Neural progenitor cell (in vitro differentiated cells): ENCODE results near the gene FHAD1. TPM values are rescaled to one million over a fixed set of nuclear protein-coding genes. Genes with fewer than 3 reads are reported as not detected.

Experiments
- DNase-seq: peaks from one replicate; pipeline ENCODE4 v3.0.0-alpha.2; 2016; ENCODE audit warnings: low spot score
- H2AFZ ChIP-seq: fragments of 200-600 bp; sonication (generic); replicated peaks from 2 replicates; pipeline ENCODE4 v1.6.1; 2016; ENCODE audit warnings: antibody characterized with exemption
- H3F3A ChIP-seq: fragments of 200-600 bp; sonication (generic); 2 replicates; pipeline ENCODE4 v1.6.1; 2016; ENCODE audit warnings: antibody characterized with exemption, low read depth
- H3K27ac ChIP-seq: fragments of 200-600 bp; sonication (generic); 2 replicates; pipeline ENCODE4 v1.5.1; 2016; ENCODE audit warnings: mild to moderate bottlenecking
- H3K27me3 ChIP-seq: fragments of 200-600 bp; sonication (generic); 2 replicates; pipeline ENCODE4 v1.6.1; 2016; ENCODE audit warnings: mild to moderate bottlenecking, moderate library complexity
- H3K36me3 ChIP-seq: fragments of 200-600 bp; sonication (generic); 2 replicates; pipeline ENCODE4 v1.5.1; 2016
- H3K4me1 ChIP-seq: fragments of 200-600 bp; sonication (generic); 2 replicates; pipeline ENCODE4 v1.6.1; 2016; ENCODE audit warnings: mixed run types
- H3K4me2 ChIP-seq: fragments of 200-600 bp; sonication (generic); 2 replicates; pipeline ENCODE4 v1.6.1; 2016
- H3K4me3 ChIP-seq: fragments of 200-600 bp; sonication (generic); 2 replicates; pipeline ENCODE4 v1.5.1; 2016
- H3K79me2 ChIP-seq: fragments of 200-600 bp; sonication (generic); 2 replicates; pipeline ENCODE4 v1.6.1; 2016; ENCODE audit warnings: low read depth
- H3K9ac ChIP-seq: fragments of 200-600 bp; sonication (generic); 2 replicates; pipeline ENCODE4 v1.6.1; 2016
- H3K9me3 ChIP-seq: fragments of 200-600 bp; sonication (generic); 2 replicates; pipeline ENCODE4 v1.5.1; 2016; ENCODE audit warnings: low read depth
- H4K20me1 ChIP-seq: fragments of 200-600 bp; sonication (generic); 2 replicates; pipeline ENCODE4 v1.6.1; 2016; ENCODE audit warnings: low read depth
- H3K27ac Mint-ChIP-seq: 3 replicates; pipeline ENCODE4 v1.8.0; 2021; ENCODE audit warnings: mixed read lengths
- H3K27me3 Mint-ChIP-seq: 2 replicates; pipeline ENCODE4 v1.8.0; 2022; ENCODE audit warnings: low read depth, mild to moderate bottlenecking, inconsistent platforms, moderate library complexity, mixed read lengths; ENCODE audit not compliant: insufficient read depth
- H3K36me3 Mint-ChIP-seq: 3 replicates; pipeline ENCODE4 v1.8.0; 2021; ENCODE audit warnings: mixed read lengths
- H3K4me1 Mint-ChIP-seq: 3 replicates; pipeline ENCODE4 v1.8.0; 2021; ENCODE audit warnings: mixed read lengths
- H3K4me3 Mint-ChIP-seq: 3 replicates; pipeline ENCODE4 v1.8.0; 2021; ENCODE audit warnings: mild to moderate bottlenecking, moderate library complexity, mixed read lengths
- H3K9me3 Mint-ChIP-seq: 3 replicates; pipeline ENCODE4 v1.8.0; 2020; ENCODE audit warnings: mixed read lengths
- EZH2 ChIP-seq: fragments of 200-600 bp; sonication (generic); IDR thresholded peaks from 2 replicates; pipeline ENCODE4 v1.6.1; 2017; ENCODE audit warnings: antibody characterized with exemption, mild to moderate bottlenecking, moderate library complexity
- EZH2phosphoT487 ChIP-seq: fragments of 200-600 bp; sonication (generic); IDR thresholded peaks from 2 replicates; pipeline ENCODE4 v1.6.1; 2017; ENCODE audit warnings: antibody characterized with exemption
- total RNA-seq: library from RNA; depleted of rRNA; stranded (reverse); fragments of >200 nt; gene quantifications from 2 replicates; pipeline ENCODE4 v1.2.3, GENCODE V29; 2015; ENCODE audit warnings: low replicate concordance
- TF ChIP-seq, protein P1 (sequence below): fragments of 200-600 bp; sonication (generic); IDR thresholded peaks from 2 replicates; pipeline ENCODE4 v1.5.1; 2017; ENCODE audit warnings: antibody characterized with exemption, mild to moderate bottlenecking

FHAD1 gene
- total RNA-seq, 1 donor from 2014 or later, result 9.1 TPM

DNA sequence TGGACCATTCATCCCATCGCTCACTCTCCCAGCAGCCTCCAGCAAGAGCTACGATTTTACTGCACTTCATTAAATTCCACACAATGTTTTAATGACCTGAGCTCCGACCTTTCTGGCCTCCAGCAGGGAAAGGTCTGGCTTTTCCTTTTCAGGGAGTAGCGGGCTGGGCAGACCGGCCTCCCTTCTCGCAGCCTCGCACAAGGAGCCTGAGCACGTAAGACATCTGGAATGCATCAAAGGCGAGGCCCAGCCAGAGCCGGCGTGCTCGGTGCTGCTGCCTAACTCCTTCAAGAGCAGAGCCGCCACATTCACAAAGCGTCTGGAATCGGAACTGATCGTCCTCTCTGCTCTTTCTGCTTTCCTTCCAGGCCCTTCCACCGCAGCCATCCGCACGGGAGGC, 32.5 kb upstream of the FHAD1 start:
- peaks cover 46% of the 10 kb centered on the region for H3K4me1 Mint-ChIP-seq
- H3K4me2 ChIP-seq, result peak overlapping the region; percentile 59
- no peaks in the 10 kb centered on the region for H3K79me2 ChIP-seq
- H3K9me3 Mint-ChIP-seq, result peaks cover 24% of the 10 kb centered on the region
- H3F3A ChIP-seq, result peaks cover 34% of the 10 kb centered on the region
- peak overlapping the region; percentile 27 for H2AFZ ChIP-seq
- peaks cover 36% of the 10 kb centered on the region for H3K4me1 ChIP-seq
- H3K36me3 ChIP-seq, result no peaks in the 10 kb centered on the region
- no peak for TF ChIP-seq EZH2
- TF ChIP-seq, protein P1, sequence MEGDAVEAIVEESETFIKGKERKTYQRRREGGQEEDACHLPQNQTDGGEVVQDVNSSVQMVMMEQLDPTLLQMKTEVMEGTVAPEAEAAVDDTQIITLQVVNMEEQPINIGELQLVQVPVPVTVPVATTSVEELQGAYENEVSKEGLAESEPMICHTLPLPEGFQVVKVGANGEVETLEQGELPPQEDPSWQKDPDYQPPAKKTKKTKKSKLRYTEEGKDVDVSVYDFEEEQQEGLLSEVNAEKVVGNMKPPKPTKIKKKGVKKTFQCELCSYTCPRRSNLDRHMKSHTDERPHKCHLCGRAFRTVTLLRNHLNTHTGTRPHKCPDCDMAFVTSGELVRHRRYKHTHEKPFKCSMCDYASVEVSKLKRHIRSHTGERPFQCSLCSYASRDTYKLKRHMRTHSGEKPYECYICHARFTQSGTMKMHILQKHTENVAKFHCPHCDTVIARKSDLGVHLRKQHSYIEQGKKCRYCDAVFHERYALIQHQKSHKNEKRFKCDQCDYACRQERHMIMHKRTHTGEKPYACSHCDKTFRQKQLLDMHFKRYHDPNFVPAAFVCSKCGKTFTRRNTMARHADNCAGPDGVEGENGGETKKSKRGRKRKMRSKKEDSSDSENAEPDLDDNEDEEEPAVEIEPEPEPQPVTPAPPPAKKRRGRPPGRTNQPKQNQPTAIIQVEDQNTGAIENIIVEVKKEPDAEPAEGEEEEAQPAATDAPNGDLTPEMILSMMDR, result no peak
- no peak for TF ChIP-seq EZH2phosphoT487
- H3K4me3 Mint-ChIP-seq, result peak overlapping the region; percentile 63
- H3K4me3 ChIP-seq, result no peak overlapping the region
- H3K9me3 ChIP-seq, result peaks cover 6% of the 10 kb centered on the region
- H3K27me3 Mint-ChIP-seq, result peaks cover 5% of the 10 kb centered on the region
- H3K27ac ChIP-seq, result peak overlapping the region; percentile 83
- peaks cover 27% of the 10 kb centered on the region for H3K36me3 Mint-ChIP-seq
- H4K20me1 ChIP-seq, result no peaks in the 10 kb centered on the region
- DNase-seq, result peak; percentile 92
- H3K27ac Mint-ChIP-seq, result peak overlapping the region; percentile 100
- H3K9ac ChIP-seq, result no peak overlapping the region
- H3K27me3 ChIP-seq, result no peaks in the 10 kb centered on the region

DNA sequence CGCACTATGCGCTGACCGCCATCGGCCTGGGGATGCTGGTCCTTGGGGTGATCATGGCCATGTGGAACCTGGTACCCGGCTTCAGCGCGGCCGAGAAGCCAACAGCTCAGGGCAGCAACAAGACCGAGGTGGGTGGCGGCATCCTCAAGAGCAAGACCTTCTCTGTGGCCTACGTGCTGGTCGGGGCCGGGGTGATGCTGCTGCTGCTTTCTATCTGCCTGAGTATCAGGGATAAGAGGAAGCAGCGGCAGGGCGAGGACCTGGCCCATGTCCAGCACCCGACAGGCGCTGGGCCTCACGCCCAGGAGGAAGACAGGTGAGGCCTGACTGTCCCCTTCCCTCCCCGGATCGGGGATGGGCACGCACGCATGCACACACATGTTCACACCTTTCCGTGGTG, 31.9 kb upstream of the FHAD1 start:
- no peak overlapping the region for H3K9ac ChIP-seq
- no peak for DNase-seq
- peaks cover 34% of the 10 kb centered on the region for H3F3A ChIP-seq
- H3K79me2 ChIP-seq, result no peaks in the 10 kb centered on the region
- Mint-ChIP-seq H3K27me3 (peaks cover 5% of the 10 kb centered on the region), H3K4me3 (no peak overlapping the region), H3K36me3 (peaks cover 32% of the 10 kb centered on the region), H3K9me3 (peaks cover 27% of the 10 kb centered on the region), H3K27ac (peak overlapping the region; percentile 100), H3K4me1 (peaks cover 44% of the 10 kb centered on the region)
- H3K4me1 ChIP-seq, result peaks cover 36% of the 10 kb centered on the region
- peak overlapping the region; percentile 59 for H3K4me2 ChIP-seq
- no peaks in the 10 kb centered on the region for H3K27me3 ChIP-seq
- peak overlapping the region; percentile 83 for H3K27ac ChIP-seq
- TF ChIP-seq EZH2, result no peak
- TF ChIP-seq, protein P1, result no peak
- TF ChIP-seq EZH2phosphoT487, result no peak
- H2AFZ ChIP-seq, result no peak overlapping the region
- H4K20me1 ChIP-seq, result no peaks in the 10 kb centered on the region
- H3K4me3 ChIP-seq, result no peak overlapping the region
- H3K9me3 ChIP-seq, result peaks cover 6% of the 10 kb centered on the region
- H3K36me3 ChIP-seq, result no peaks in the 10 kb centered on the region

DNA sequence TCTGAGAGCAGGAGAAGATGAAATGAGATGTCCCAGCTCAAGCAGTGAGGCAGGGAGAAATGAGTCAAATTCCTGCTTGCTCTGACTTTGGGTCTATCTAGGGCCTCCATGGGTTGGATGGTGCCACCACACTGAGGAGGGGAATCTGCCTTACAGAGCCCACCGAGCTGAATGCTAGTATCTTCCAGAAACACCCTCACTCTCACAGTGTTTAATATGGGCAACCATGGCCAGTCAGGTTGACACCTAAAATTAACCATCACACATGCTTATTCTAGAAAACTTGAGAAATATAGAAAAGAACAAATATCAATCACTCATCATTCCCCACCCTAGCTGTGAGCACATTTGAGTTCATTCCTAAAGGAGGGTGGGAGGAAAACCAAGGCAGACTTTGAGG, 29.4 kb upstream of the FHAD1 start:
- no peak overlapping the region for H3K4me3 Mint-ChIP-seq
- TF ChIP-seq EZH2 (no peak), EZH2phosphoT487 (no peak)
- TF ChIP-seq, protein P1, result no peak
- H2AFZ ChIP-seq, result no peak overlapping the region

More for the DNA sequence above, 29.4 kb upstream of the FHAD1 start:
- Histone ChIP-seq H3K36me3 (no peaks in the 10 kb centered on the region), H3K4me3 (no peak overlapping the region), H3K27ac (no peak overlapping the region), H3K27me3 (no peaks in the 10 kb centered on the region), H4K20me1 (no peaks in the 10 kb centered on the region), H3K9ac (no peak overlapping the region), H3K9me3 (peaks cover 6% of the 10 kb centered on the region), H3K79me2 (no peaks in the 10 kb centered on the region), H3K4me2 (no peak overlapping the region), H3K4me1 (peaks cover 28% of the 10 kb centered on the region), H3F3A (peaks cover 28% of the 10 kb centered on the region)
- Mint-ChIP-seq H3K27ac (no peak overlapping the region), H3K36me3 (peaks cover 44% of the 10 kb centered on the region), H3K27me3 (peaks cover 7% of the 10 kb centered on the region), H3K9me3 (peaks cover 29% of the 10 kb centered on the region), H3K4me1 (peaks cover 47% of the 10 kb centered on the region)
- DNase-seq, result no peak
